ENCODE measurements around the gene ZNF652. TPM values are rescaled to one million over a fixed set of nuclear protein-coding genes. Genes with fewer than 3 reads are reported as not detected.
"Not testable (repeated sequence)": the region's sequence is repeated elsewhere in the genome, so short reads cannot be mapped to it uniquely, and the experiment has no call there.

The ZNF652 gene
- total RNA-seq, 1 donor from 2014 or later: 35.4 TPM

GRCh38 chr17:49386373-49386772 is 24.3 kb upstream of the ZNF652 start:
- DNase-seq: no peak

GRCh38 chr17:49384951-49385350 is 22.9 kb upstream of the ZNF652 start:
- DNase-seq: no peak

- DNase-seq: no peak
These were observed 21.0 kb upstream of the ZNF652 start for GRCh38 chr17:49383060-49383459.

GRCh38 chr17:49382556-49382955 is 20.5 kb upstream of the ZNF652 start:
- no peak for DNase-seq

DNA sequence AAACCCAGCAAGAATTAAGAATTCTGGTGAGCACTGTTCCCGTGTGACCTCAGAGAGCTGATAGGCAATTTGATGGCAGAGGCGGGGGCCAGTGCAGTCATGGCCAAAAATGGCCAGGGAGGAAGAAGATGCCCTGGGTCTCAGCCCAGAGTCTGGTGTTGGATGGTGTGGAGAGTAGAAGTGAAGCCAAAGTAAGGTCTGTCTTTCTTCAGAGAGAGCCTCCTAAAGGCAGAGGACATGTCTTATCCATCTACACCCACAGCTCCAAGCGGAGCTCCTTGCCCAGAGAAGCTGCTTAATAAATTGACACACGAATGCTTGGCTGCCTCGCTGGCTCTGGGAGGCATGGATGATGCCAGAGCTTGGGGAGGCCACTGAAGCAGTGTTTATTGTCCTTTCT is 19.7 kb upstream of the ZNF652 start:
- no peak for DNase-seq

GRCh38 chr17:49381033-49381432 is 19.0 kb upstream of the ZNF652 start:
- DNase-seq: no peak

- no peak for DNase-seq
These were observed 17.9 kb upstream of the ZNF652 start for GRCh38 chr17:49379926-49380325.

DNA sequence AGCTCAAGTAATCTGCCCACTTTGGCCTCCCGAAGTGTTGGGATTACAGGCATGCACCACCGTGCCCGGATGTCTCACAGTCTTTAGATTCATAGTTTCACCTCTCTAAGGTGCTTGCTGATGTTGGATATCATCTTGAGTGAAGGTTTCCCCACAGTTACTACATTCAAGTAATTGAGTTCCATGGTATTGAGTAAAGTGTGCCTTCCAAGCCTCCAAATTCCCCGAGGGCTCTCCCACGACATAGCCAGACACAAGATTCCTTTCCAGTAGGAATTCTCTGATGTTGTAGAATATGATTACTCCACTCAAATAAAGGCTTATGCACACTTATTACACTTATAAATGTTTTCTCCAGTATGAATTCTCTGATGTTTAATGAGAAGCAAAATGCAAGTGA is 16.3 kb upstream of the ZNF652 start:
- no peak for DNase-seq

DNA sequence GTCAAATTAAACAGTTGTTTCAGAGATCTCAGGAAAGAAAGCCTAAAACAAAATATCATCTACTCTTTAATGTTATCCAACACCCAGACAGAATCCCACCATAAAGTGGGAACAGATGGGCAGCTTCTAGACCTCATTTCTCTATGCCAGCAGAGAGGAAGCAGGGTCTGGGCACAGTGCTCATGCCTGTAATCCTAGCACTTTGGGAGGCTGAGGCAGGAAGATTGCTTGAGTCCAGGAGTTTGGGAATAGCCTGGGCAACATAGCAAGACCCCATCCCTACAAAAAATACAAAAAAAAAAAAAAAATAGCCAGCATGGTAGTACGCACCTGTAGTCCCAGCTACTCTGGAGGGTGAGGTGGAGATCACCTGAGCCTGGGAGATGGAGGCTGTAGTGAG is 13.5 kb upstream of the ZNF652 start:
- no peak for DNase-seq

GRCh38 chr17:49373115-49373514 is 11.1 kb upstream of the ZNF652 start:
- no peak for DNase-seq

DNA sequence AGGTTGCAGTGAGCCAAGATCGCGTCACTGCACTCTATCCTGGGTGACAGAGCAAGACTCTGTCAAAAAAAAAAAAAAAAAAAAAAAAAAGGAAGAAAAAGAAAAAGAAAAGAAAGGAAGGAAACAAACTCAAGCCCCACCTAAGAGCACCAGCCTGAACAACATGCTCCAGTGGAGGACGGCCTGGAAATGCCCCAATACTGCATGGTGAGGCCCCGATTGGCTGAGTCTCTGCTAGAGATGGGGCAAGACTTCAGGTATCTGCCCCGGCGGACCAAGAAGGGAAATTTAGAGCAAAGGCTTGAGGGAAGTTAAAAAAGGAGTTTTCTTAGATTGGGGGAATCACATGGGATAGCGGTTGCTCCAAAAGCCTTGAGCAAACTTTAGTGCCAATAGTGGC is 10.4 kb upstream of the ZNF652 start:
- DNase-seq: no peak

DNA sequence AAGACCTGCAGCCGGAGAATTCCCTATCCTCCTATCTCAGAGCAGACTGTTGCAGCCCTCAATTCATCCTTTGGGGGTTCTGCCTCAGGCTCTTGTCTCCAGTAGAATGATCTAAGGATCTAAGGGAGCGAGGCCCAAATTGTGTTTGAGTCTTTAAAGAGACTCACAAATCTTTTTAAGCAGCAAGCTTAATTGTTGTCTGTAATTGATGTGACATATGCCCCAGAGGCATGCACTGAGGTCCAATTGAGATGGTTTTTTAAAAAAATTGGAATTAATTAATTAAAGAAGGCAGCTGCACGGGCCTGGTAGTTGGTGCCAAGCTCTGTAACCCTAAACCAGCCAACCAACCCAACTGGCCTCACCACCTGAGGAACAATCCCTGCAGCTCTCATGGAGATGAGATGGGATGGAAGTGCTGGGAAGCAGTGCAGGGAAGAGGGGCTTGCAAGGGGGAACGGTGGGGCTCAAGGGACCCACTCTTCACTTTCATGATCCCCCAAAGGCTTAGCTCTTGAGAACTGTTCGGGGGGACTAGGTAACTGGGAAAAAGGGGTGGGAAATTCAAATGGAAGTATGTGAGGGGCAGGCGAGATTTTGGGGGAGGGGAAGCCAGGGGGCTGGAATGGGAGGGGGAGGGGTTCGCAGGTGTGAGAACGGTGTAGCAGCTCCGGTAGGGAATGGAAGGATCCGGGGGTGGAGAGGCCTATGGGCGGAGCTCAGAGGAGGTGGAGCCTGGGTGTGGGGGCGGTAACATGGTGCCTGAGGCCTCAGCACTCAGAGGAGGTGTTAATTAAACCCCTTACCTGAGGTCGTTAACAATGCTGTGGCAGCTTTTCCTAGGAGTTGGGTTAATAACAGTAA is 9.2 kb upstream of the ZNF652 start:
- DNase-seq: no peak

DNA sequence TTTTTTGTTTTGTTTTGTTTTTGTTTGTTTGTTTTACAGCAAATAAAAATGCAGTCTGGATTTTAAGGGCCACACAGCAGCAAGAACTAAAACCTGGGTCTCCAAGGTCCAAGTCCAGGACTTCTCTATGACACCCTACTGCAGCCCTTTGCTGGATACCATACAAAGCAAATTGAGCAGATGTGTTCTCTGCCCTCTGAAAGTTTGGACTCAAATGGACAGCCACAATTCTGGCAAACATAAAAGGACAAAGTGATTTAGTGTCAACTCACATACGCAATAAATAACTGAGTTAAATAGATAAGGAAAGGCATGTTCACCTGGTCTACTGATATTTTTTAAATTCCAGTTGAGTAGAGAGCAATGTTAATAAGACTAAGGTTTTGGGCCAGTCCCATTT is 7.7 kb upstream of the ZNF652 start:
- DNase-seq: no peak

DNA sequence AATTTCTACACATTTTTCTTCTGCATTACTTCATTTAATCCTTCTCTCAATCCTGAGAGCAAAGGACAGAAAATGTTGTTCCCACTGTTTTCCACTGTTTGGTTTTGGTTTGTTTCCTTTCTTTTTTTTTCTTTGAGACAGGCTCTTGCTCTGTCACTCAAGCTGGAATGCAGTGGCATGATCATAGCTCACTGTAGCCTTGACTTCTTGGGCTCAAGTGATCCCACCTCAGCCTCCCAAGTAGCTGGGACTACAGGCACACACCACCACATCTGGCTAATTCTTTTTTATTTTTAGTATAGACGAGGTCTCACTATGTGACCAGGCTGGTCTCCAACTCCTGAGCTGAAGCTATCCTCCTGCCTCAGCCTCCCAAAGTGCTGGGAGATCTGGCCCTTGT is 7.0 kb upstream of the ZNF652 start:
- no peak for DNase-seq

DNA sequence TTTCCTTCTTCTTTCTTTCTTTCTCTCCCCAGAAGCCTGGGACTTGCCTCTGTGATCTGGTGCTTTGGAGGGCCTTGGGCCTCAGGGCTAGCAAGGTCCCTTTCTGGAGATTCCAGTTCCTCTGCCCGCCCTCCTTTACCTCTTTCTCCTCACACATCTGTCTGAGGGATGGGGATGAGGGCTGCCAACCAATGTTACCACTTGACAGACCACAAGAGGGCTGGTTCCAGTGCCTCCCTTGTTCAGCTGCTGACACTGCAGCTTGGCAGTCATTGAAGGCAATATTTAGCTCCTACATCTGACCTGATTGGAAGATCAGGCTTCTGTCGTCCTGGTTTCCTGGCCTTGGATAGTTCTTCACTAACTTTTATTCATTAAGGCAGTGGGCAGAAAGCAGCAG is 3.6 kb upstream of the ZNF652 start:
- DNase-seq: no peak

- DNase-seq: not testable (repeated sequence)
These were observed 3.1 kb upstream of the ZNF652 start for GRCh38 chr17:49365126-49365525.

DNA sequence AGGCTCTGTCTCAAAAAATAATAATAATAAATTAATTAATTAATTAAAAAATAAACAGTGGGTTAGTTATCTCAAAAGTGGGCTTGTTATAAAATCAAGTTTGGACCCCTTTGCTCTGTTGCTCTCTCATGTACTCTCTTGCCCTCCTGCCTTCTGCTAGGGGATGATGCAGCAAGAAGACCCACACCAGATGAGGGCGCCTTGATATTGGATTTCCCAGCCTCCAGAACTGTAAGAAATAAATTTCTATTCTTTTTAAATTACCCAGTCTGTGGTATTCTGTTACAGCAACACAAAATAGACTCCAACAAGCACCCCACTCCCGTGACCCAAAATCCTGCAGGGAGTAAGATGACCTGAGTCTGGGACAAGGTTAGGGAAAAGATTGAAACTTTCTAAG is 2.1 kb upstream of the ZNF652 start:
- DNase-seq: no peak

DNA sequence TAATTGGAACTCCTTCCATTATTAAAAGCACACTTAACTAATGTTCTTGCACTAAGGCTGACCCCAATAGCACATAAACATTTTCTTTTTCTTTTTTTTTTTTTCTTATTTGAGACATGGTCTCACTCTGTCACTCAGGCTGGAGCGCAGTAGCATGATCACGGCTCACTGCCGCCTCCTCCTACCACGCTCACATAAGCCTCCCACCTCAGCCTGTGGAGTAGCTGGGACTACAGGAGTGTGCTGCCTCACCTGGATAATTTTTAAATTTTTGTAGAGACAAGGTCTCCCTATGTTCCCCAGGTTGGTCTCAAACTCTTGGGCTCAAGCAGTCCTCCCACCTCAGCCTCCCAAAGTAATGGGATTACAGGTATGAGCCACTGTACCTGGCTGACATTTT is 1.2 kb upstream of the ZNF652 start:
- DNase-seq: no peak

DNA sequence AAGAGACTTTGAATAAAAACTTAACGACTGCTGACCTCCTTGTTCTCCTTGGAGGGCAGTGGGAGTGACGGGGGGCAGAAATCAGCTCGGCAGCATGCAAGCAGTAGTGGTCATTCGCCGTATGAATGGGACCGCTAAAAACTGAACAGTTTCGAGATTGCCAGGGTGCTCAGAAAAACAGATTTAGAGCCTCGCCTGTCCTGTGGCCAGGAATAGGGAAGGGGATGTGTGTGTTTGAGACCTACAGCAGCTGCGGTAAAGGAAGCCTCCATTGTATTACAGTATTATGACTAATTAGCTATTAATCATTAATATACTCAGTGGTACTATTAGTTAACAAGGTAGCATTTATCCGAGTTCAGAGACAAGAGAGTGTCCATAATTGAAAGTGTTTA is 670 bp upstream of the ZNF652 start:
- DNase-seq: no peak

DNA sequence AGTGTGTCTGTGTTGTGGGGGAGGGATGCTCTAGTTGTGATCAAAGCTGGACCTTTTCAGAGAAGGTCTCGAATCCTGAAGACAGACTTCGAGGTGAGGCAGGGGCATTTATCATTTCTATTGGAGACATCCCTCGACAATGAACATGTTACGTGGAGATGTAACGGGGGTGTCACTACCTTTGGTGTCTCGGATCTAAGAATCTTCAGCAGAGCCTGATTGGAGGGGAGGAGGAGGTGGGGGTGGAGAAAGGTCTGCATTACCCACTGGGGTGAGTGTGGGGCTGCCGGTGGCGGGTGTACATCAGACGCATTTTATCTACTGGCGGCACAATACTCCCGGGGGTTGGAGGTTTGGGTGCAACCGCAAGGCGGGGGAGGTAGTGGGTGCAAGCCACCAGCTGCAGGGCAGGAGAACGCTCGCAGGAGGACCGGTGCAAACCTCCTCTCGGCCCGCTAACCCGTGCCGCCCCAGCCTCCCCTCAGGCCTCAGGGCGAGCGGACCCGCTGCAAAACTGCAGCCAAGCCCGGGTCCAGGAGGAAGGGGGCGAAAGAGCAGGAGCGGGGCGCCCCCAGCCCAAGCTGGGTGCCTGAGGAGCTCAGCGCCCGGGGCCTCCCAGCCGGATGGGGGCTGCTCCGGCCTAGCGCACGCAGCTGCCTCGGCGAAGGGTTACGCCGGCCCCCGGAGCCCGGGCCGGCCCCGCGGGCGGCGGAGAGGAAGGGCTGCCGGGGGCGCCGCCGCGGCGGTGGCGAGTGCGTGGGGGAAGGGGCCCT is 735 bp downstream of the ZNF652 start:
- peak; percentile 38 for DNase-seq

GRCh38 chr17:49360796-49361128 is 1.3 kb downstream of the ZNF652 start:
- peak; percentile 28 for DNase-seq

- DNase-seq: no peak
These were observed 1.9 kb downstream of the ZNF652 start for GRCh38 chr17:49359990-49360795.

- no peak for DNase-seq
These were observed 3.3 kb downstream of the ZNF652 start for GRCh38 chr17:49358641-49359247.
